Measurements from ENCODE around the gene CARD14. TPM values are rescaled to one million over a fixed set of nuclear protein-coding genes. Genes with fewer than 3 reads are reported as not detected.

The CARD14 gene
- total RNA-seq, 1 donor from 2014 or later = 0.64 TPM

DNA sequence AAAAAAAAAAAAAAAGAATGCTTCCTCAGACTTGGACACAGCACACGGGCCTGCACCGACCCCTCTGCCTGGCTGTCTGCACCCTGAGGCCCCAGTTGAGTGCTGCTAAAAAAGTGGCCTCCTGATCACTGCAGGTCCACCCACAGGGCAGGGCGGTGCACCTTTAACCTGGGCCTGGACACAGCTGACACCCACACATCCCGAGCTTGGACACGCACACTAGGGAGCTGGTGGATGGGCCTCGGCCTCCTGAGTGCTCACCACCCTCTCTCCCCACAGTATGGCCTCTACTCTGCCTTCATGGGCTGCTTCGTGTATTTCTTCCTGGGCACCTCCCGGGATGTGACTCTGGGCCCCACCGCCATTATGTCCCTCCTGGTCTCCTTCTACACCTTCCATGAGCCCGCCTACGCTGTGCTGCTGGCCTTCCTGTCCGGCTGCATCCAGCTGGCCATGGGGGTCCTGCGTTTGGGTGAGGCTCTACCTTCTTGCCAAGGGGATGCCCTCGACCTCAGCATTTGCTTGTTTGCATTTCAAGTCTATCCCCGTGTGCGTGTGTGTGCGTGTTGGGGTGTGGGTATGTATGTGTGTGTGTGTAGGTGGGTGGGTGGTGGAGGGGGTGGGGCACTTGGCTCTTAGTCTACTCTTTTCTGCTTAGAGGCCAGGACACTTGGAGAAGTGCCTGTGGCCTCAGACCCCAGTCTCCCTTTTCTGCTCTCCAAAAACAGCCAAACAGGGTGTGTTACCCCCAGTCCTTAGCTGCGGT is 52.7 kb downstream of the CARD14 start:
- peaks cover 7% of the 10 kb centered on the region for H3K27me3 Mint-ChIP-seq (ENCODE audit: unreplicated experiment)
- peak overlapping the region; percentile 71 for H3K4me3 Mint-ChIP-seq (ENCODE audit: unreplicated experiment)
- no peak for DNase-seq (ENCODE audit: low spot score)
- peaks cover 17% of the 10 kb centered on the region for H3K4me1 Mint-ChIP-seq (ENCODE audit: unreplicated experiment)
- peaks cover 31% of the 10 kb centered on the region for H3K36me3 Mint-ChIP-seq (ENCODE audit: low read depth, unreplicated experiment)
- TF ChIP-seq, protein P1, sequence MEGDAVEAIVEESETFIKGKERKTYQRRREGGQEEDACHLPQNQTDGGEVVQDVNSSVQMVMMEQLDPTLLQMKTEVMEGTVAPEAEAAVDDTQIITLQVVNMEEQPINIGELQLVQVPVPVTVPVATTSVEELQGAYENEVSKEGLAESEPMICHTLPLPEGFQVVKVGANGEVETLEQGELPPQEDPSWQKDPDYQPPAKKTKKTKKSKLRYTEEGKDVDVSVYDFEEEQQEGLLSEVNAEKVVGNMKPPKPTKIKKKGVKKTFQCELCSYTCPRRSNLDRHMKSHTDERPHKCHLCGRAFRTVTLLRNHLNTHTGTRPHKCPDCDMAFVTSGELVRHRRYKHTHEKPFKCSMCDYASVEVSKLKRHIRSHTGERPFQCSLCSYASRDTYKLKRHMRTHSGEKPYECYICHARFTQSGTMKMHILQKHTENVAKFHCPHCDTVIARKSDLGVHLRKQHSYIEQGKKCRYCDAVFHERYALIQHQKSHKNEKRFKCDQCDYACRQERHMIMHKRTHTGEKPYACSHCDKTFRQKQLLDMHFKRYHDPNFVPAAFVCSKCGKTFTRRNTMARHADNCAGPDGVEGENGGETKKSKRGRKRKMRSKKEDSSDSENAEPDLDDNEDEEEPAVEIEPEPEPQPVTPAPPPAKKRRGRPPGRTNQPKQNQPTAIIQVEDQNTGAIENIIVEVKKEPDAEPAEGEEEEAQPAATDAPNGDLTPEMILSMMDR (IDR thresholded peaks at IDR 0.05; ENCODE audit: unreplicated experiment) = no peak
- no peaks in the 10 kb centered on the region for H3K9me3 Mint-ChIP-seq (ENCODE audit: unreplicated experiment)
- no peak overlapping the region for H3K27ac Mint-ChIP-seq (ENCODE audit: unreplicated experiment)

DNA sequence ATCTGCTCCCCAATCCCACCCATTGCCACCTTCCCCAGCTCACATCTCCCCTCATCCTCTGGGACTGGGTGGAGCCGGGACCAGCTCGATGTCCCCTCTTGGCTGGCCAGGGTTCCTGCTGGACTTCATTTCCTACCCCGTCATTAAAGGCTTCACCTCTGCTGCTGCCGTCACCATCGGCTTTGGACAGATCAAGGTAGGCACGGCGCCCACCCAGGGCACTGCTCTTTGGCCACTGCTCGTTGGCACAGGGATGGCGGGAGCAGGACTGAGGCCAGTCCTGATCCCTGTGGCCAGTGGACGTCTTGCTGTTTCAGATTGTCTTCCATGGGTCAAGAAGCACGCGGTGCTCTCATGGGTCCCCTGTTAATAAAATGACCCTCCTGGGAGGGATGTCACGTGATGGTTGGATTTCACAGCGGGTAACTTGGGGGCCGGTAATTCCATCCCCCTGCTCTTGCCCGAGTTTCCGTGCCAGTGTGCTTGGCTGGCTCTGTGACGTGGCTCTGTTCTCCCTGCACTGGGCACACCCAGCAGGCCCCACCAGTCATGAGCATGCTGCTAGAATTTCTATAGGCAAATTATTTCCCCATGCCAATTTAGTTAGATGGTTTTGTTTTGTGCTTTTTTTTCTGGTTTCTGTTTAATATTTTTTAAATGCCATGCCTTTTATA is 53.4 kb downstream of the CARD14 start:
- no peak overlapping the region for H3K27ac Mint-ChIP-seq (ENCODE audit: unreplicated experiment)
- H3K27me3 Mint-ChIP-seq (ENCODE audit: unreplicated experiment) = peaks cover 7% of the 10 kb centered on the region
- no peaks in the 10 kb centered on the region for H3K9me3 Mint-ChIP-seq (ENCODE audit: unreplicated experiment)
- peaks cover 16% of the 10 kb centered on the region for H3K4me1 Mint-ChIP-seq (ENCODE audit: unreplicated experiment)
- peak overlapping the region; percentile 71 for H3K4me3 Mint-ChIP-seq (ENCODE audit: unreplicated experiment)
- TF ChIP-seq, protein P1 (IDR thresholded peaks at IDR 0.05; ENCODE audit: unreplicated experiment) = no peak
- DNase-seq (ENCODE audit: low spot score) = no peak
- peaks cover 28% of the 10 kb centered on the region for H3K36me3 Mint-ChIP-seq (ENCODE audit: low read depth, unreplicated experiment)

DNA sequence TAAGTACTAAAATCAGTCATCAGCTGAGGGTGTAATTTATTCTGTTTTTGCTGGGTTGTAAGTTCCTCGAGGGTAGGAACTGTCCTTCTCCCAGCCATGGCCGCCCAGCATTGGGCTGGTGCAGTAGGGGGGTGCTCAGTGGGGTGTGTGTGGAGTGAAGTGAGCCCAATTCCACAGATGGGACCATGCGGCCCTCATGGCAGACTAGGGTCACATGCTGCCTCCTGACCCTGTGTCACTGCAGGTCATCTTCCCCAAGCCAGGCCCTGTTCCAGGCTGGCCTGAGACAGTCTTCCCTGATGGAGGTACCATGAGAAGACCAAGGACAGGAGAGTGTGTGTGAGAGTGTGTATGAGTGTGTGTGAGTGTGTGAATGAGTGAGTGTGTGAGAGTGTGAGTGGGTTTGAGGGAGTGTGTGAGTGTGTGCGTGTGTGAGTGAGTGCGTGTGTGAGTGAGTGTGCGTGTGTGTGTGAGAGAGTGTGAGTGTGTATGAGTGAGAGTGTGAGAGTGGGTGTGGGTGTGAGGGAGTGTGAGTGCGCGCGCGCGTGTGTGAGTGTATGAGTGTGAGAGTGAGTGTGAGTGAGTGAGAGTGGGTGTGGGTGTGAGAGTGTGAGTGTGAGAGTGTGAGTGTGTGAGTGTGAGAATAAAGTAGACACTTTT is 54.1 kb downstream of the CARD14 start:
- TF ChIP-seq, protein P1 (IDR thresholded peaks at IDR 0.05; ENCODE audit: unreplicated experiment) = no peak
- no peaks in the 10 kb centered on the region for H3K9me3 Mint-ChIP-seq (ENCODE audit: unreplicated experiment)
- H3K36me3 Mint-ChIP-seq (ENCODE audit: low read depth, unreplicated experiment) = peaks cover 32% of the 10 kb centered on the region
- H3K4me1 Mint-ChIP-seq (ENCODE audit: unreplicated experiment) = peaks cover 12% of the 10 kb centered on the region
- peaks cover 6% of the 10 kb centered on the region for H3K27me3 Mint-ChIP-seq (ENCODE audit: unreplicated experiment)
- no peak for DNase-seq (ENCODE audit: low spot score)
- H3K4me3 Mint-ChIP-seq (ENCODE audit: unreplicated experiment) = no peak overlapping the region
- H3K27ac Mint-ChIP-seq (ENCODE audit: unreplicated experiment) = no peak overlapping the region

DNA sequence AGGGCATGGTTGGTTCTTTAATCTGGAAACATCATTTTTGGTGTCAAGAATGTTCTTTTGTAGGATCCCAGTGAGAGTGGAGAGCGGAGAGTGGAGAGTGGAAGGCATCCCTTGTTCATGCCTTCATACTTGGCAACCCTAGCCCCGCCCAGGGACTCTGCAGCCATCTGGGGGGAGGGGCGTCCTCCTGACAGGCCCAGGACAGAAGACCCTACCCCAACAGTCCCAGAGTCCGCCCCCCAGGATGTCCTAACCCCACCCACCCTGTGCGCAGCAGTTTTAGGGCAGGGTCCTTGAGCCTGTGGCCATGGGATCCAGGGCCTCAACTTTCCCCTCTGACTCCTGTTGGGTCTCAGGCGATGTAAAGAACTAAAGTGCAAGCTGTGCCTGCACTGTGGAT is 54.9 kb downstream of the CARD14 start:
- TF ChIP-seq, protein P1 (IDR thresholded peaks at IDR 0.05; ENCODE audit: unreplicated experiment) = no peak
- Mint-ChIP-seq H3K9me3 (ENCODE audit: unreplicated experiment) (no peaks in the 10 kb centered on the region), H3K4me3 (ENCODE audit: unreplicated experiment) (peak overlapping the region; percentile 48), H3K27ac (ENCODE audit: unreplicated experiment) (no peak overlapping the region), H3K36me3 (ENCODE audit: low read depth, unreplicated experiment) (peaks cover 32% of the 10 kb centered on the region), H3K4me1 (ENCODE audit: unreplicated experiment) (peaks cover 7% of the 10 kb centered on the region), H3K27me3 (ENCODE audit: unreplicated experiment) (peaks cover 6% of the 10 kb centered on the region)
- DNase-seq (ENCODE audit: low spot score) = no peak

Data from endothelial cell (in vitro differentiated cells).